BE2C (cell line): ENCODE data around the gene HSPBP1.
A peak's percentile ranks its signal among the peaks of the same experiment; 100 is the strongest.

Experiments used
- DNase-seq: peaks from one replicate; pipeline ENCODE4 v3.0.0-alpha.2; 2020
- H3K27me3 ChIP-seq: fragments of 250-450 bp; sonication (Bioruptor Pico); 2 replicates; pipeline ENCODE4 v1.5.1; 2020; ENCODE audit warnings: mild to moderate bottlenecking
- H3K36me3 ChIP-seq: fragments of 250-450 bp; sonication (Bioruptor Pico); 2 replicates; pipeline ENCODE4 v1.5.1; 2020; ENCODE audit warnings: mild to moderate bottlenecking
- H3K4me1 ChIP-seq: fragments of 250-450 bp; sonication (Bioruptor Pico); 2 replicates; pipeline ENCODE4 v1.5.1; 2020
- H3K4me3 ChIP-seq: 2 replicates; pipeline ENCODE4 v1.5.1; 2011; ENCODE audit warnings: low read depth, low read length
- H3K9me3 ChIP-seq: fragments of 250-450 bp; sonication (Bioruptor Pico); 2 replicates; pipeline ENCODE4 v1.5.1; 2020
- CTCF ChIP-seq: IDR thresholded peaks from 2 replicates; pipeline ENCODE4 v1.5.1; 2012; ENCODE audit warnings: mild to moderate bottlenecking, low read depth, low read length

The HSPBP1 gene

GRCh38 chr19:55249841-55250240, 30.1 kb downstream of the HSPBP1 start:
- no peak for DNase-seq
- Histone ChIP-seq H3K27me3 (no peaks in the 10 kb centered on the region), H3K4me3 (no peak overlapping the region), H3K9me3 (no peaks in the 10 kb centered on the region), H3K36me3 (peaks cover 20% of the 10 kb centered on the region), H3K4me1 (peaks cover 7% of the 10 kb centered on the region; the same call in 1 of the 2 replicates)
- TF ChIP-seq CTCF, result no peak

GRCh38 chr19:55248704-55249103, 31.2 kb downstream of the HSPBP1 start:
- Histone ChIP-seq H3K27me3 (no peaks in the 10 kb centered on the region), H3K4me3 (no peak overlapping the region), H3K4me1 (peaks cover 7% of the 10 kb centered on the region; the same call in 1 of the 2 replicates), H3K36me3 (peaks cover 26% of the 10 kb centered on the region), H3K9me3 (no peaks in the 10 kb centered on the region)
- no peak for DNase-seq
- TF ChIP-seq CTCF, result no peak

DNA sequence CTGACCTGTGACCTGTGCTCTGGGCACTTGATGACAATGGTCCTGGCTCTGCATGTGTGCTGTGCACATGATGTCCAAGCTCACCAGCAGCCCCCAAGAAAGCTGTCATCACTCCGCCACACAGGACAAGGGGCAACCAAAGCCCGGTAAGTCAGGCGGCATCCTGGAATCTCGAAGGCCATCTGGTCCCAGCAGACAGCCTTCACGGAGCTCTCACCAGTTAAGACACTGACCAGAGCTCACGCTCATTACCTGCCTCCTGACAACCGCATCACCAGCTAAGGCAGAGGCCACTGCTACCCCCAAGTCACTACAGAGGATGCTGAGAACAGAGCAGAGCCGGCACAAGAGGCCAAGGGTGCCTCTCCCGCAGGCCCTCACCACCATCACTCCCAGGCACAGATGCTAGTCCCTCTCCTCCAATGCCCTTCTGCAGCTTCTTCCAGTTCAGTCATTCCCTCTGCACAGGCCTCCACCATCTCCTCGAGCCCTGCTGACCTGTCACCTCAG, 31.7 kb downstream of the HSPBP1 start:
- H3K27me3 ChIP-seq, result no peaks in the 10 kb centered on the region
- no peak for TF ChIP-seq CTCF
- H3K4me1 ChIP-seq, result peaks cover 7% of the 10 kb centered on the region; the same call in 1 of the 2 replicates
- peaks cover 31% of the 10 kb centered on the region for H3K36me3 ChIP-seq
- DNase-seq, result no peak
- H3K9me3 ChIP-seq, result no peaks in the 10 kb centered on the region
- H3K4me3 ChIP-seq, result no peak overlapping the region

GRCh38 chr19:55247621-55248099, 32.2 kb downstream of the HSPBP1 start:
- peaks cover 7% of the 10 kb centered on the region; the same call in 1 of the 2 replicates for H3K4me1 ChIP-seq
- no peak overlapping the region for H3K4me3 ChIP-seq
- TF ChIP-seq CTCF, result 0 out of 2 replicates have a peak, but pooled peaks have one; percentile 7
- H3K9me3 ChIP-seq, result no peaks in the 10 kb centered on the region
- peaks cover 35% of the 10 kb centered on the region for H3K36me3 ChIP-seq
- no peak for DNase-seq
- H3K27me3 ChIP-seq, result no peaks in the 10 kb centered on the region

- no peak for TF ChIP-seq CTCF
- Histone ChIP-seq H3K4me1 (peaks cover 7% of the 10 kb centered on the region; the same call in 1 of the 2 replicates), H3K36me3 (peaks cover 44% of the 10 kb centered on the region)
Measured at GRCh38 chr19:55246462-55247451, 33.2 kb downstream of the HSPBP1 start.

More at GRCh38 chr19:55246462-55247451, 33.2 kb downstream of the HSPBP1 start:
- DNase-seq, result no peak
- H3K9me3 ChIP-seq, result no peaks in the 10 kb centered on the region
- no peak overlapping the region for H3K4me3 ChIP-seq
- no peaks in the 10 kb centered on the region for H3K27me3 ChIP-seq
